SK-N-SH treated with all-trans-retinoic acid at 6 μM for 48 hours (cell line): Measurements from ENCODE around the gene LAG3.

Experiments used
- ATAC-seq: fragments of 200-7000 bp; cut with Tn5 transposase; 3 replicates; pipeline ENCODE4 v1.9.1; 2020; ENCODE audit warnings: mild to moderate bottlenecking, moderate library complexity
- ARNTL ChIP-seq: fragments of 450-650 bp; formaldehyde crosslinking; IDR thresholded peaks from 2 replicates; pipeline ENCODE4 v1.5.0; 2020; ENCODE audit warnings: low read depth, mild to moderate bottlenecking, moderate library complexity, borderline replicate concordance
- BACH2 ChIP-seq: fragments of 250-450 bp; sonication (Bioruptor Pico); IDR thresholded peaks from 2 replicates; pipeline ENCODE4 v1.9.0; 2021; ENCODE audit warnings: mild to moderate bottlenecking, borderline replicate concordance
- CSDC2 ChIP-seq: fragments of 250-450 bp; sonication (Bioruptor Pico); IDR thresholded peaks from 2 replicates; pipeline ENCODE4 v1.5.0; 2020; ENCODE audit warnings: mild to moderate bottlenecking, moderate library complexity
- ESRRG ChIP-seq: fragments of 250-450 bp; sonication (Bioruptor Pico); IDR thresholded peaks from 2 replicates; pipeline ENCODE4 v1.6.1; 2021; ENCODE audit warnings: mild to moderate bottlenecking
- GLIS3 ChIP-seq: fragments of 250-450 bp; sonication (Bioruptor Pico); IDR thresholded peaks from 2 replicates; pipeline ENCODE4 v1.5.0; 2020; ENCODE audit warnings: mild to moderate bottlenecking, moderate library complexity
- ISL1 ChIP-seq: fragments of 250-450 bp; sonication (Bioruptor Pico); IDR thresholded peaks from 2 replicates; pipeline ENCODE4 v2.1.2; 2022; ENCODE audit warnings: mild to moderate bottlenecking, moderate library complexity
- OSR1 ChIP-seq: fragments of 250-450 bp; sonication (Bioruptor Pico); IDR thresholded peaks from 2 replicates; pipeline ENCODE4 v1.8.0; 2022; ENCODE audit warnings: moderate library complexity, mild to moderate bottlenecking, inconsistent platforms
- POU6F1 ChIP-seq: fragments of 250-450 bp; sonication (Bioruptor Pico); IDR thresholded peaks from 2 replicates; pipeline ENCODE4 v1.8.0; 2021; ENCODE audit warnings: low read depth, mild to moderate bottlenecking, moderate library complexity, borderline replicate concordance
- PPARA ChIP-seq: fragments of 250-450 bp; sonication (Bioruptor Pico); IDR thresholded peaks from 2 replicates; pipeline ENCODE4 v1.5.0; 2020; ENCODE audit warnings: mild to moderate bottlenecking, borderline replicate concordance
- RARB ChIP-seq: fragments of 250-450 bp; sonication (Bioruptor Pico); IDR thresholded peaks from 2 replicates; pipeline ENCODE4 v1.8.0; 2021; ENCODE audit warnings: mild to moderate bottlenecking, moderate library complexity
- SNAI2 ChIP-seq: fragments of 250-450 bp; sonication (Bioruptor Pico); IDR thresholded peaks from 2 replicates; pipeline ENCODE4 v1.5.0; 2020; ENCODE audit warnings: mild to moderate bottlenecking, moderate library complexity
- TCF4 ChIP-seq: fragments of 250-450 bp; sonication (Bioruptor Pico); IDR thresholded peaks from 2 replicates; pipeline ENCODE4 v1.8.0; 2021; ENCODE audit warnings: mild to moderate bottlenecking, moderate library complexity, borderline replicate concordance
- TOX ChIP-seq: fragments of 250-450 bp; sonication (Bioruptor Pico); IDR thresholded peaks from 2 replicates; pipeline ENCODE4 v1.8.0; 2021; ENCODE audit warnings: mild to moderate bottlenecking, moderate library complexity, borderline replicate concordance
- ZC3H10 ChIP-seq: fragments of 250-450 bp; sonication (Bioruptor Pico); IDR thresholded peaks from 2 replicates; pipeline ENCODE4 v1.5.1; 2021; ENCODE audit warnings: mild to moderate bottlenecking, moderate library complexity
- ZFP3 ChIP-seq: fragments of 250-450 bp; sonication (Bioruptor Pico); IDR thresholded peaks from 2 replicates; pipeline ENCODE4 v1.5.0; 2020; ENCODE audit warnings: mild to moderate bottlenecking, moderate library complexity
- ZFP30 ChIP-seq: fragments of 450-650 bp; formaldehyde crosslinking; IDR thresholded peaks from 2 replicates; pipeline ENCODE4 v1.5.0; 2022; ENCODE audit warnings: mild to moderate bottlenecking, moderate library complexity
- ZNF565 ChIP-seq: fragments of 450-650 bp; formaldehyde crosslinking; conservative IDR thresholded peaks from 2 replicates; pipeline ENCODE4 v1.5.0; 2020; ENCODE audit warnings: low read depth, mild to moderate bottlenecking, moderate library complexity
- ZNF70 ChIP-seq: fragments of 450-650 bp; formaldehyde crosslinking; IDR thresholded peaks from 2 replicates; pipeline ENCODE4 v1.5.0; 2020; ENCODE audit warnings: mild to moderate bottlenecking, moderate library complexity
- ZNF8 ChIP-seq: fragments of 450-650 bp; formaldehyde crosslinking; IDR thresholded peaks from 2 replicates; pipeline ENCODE4 v1.5.0; 2020; ENCODE audit warnings: mild to moderate bottlenecking, moderate library complexity
- TF ChIP-seq, protein P1 (sequence below): fragments of 250-450 bp; sonication (Bioruptor Pico); IDR thresholded peaks from 2 replicates; pipeline ENCODE4 v1.5.0; 2020; ENCODE audit warnings: mild to moderate bottlenecking, moderate library complexity
- TF ChIP-seq, protein P2 (sequence below): fragments of 250-450 bp; sonication (Bioruptor Pico); IDR thresholded peaks from 2 replicates; pipeline ENCODE4 v1.5.1; 2020; ENCODE audit warnings: low read depth, mild to moderate bottlenecking, moderate library complexity
- TF ChIP-seq, protein P3 (sequence below): fragments of 250-450 bp; sonication (Bioruptor Pico); IDR thresholded peaks from 2 replicates; pipeline ENCODE4 v1.8.0; 2020; ENCODE audit warnings: mild to moderate bottlenecking, moderate library complexity, borderline replicate concordance

Gene LAG3

DNA sequence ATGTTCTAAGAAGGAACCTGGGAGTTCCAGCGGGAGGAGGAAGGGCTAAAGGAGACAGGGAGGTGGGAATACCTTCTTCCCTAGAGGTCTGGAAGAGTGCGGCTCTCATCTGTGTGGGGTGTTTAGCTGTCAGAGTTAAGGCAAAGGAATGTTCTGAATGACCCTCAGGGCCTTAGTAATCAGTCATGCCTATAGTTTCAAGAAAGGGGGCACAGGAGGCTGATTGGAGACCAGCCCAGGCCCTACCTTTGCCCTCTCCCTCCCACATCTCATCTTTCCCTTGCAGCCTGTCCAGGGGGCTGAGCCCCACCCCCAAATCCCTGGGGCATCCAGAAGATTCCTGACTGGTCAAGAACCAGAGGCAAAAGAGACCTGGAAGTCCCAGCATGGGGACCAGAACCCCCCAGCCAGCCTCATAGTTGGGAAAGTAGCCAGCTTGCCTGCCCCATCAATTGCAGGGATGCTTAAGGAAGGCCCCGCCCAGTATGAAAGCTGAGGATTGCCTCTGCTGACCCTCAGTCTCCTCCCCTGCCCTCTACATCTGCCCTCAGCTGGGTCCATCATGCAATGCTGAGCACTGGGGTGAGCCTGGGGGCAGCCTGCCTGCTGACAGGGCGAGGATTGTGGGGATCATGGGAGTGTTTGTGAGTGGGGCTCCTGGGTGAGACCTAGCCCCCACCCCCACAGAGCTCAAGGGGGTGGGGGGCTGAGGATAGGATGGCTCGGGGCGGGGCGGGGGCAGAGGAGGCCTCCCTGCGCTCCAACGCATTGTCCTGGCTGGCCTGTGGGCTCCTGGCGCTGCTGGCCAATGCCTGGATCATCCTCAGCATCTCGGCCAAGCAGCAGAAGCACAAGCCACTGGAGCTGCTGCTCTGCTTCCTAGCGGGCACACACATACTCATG lies 51.1 kb downstream of the LAG3 start:
- ATAC-seq: no peak
- TF ChIP-seq GLIS3 (CRISPR knock-in tag) (no peak), ZFP3 (no peak), OSR1 (CRISPR knock-in tag) (no peak), ZFP30 (no peak), ZNF565 (CRISPR knock-in tag) (no peak)
- TF ChIP-seq, protein P1, sequence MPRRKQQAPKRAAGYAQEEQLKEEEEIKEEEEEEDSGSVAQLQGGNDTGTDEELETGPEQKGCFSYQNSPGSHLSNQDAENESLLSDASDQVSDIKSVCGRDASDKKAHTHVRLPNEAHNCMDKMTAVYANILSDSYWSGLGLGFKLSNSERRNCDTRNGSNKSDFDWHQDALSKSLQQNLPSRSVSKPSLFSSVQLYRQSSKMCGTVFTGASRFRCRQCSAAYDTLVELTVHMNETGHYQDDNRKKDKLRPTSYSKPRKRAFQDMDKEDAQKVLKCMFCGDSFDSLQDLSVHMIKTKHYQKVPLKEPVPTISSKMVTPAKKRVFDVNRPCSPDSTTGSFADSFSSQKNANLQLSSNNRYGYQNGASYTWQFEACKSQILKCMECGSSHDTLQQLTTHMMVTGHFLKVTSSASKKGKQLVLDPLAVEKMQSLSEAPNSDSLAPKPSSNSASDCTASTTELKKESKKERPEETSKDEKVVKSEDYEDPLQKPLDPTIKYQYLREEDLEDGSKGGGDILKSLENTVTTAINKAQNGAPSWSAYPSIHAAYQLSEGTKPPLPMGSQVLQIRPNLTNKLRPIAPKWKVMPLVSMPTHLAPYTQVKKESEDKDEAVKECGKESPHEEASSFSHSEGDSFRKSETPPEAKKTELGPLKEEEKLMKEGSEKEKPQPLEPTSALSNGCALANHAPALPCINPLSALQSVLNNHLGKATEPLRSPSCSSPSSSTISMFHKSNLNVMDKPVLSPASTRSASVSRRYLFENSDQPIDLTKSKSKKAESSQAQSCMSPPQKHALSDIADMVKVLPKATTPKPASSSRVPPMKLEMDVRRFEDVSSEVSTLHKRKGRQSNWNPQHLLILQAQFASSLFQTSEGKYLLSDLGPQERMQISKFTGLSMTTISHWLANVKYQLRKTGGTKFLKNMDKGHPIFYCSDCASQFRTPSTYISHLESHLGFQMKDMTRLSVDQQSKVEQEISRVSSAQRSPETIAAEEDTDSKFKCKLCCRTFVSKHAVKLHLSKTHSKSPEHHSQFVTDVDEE (CRISPR knock-in tag): no peak
- TF ChIP-seq, all 23 proteins: peak for 0

DNA sequence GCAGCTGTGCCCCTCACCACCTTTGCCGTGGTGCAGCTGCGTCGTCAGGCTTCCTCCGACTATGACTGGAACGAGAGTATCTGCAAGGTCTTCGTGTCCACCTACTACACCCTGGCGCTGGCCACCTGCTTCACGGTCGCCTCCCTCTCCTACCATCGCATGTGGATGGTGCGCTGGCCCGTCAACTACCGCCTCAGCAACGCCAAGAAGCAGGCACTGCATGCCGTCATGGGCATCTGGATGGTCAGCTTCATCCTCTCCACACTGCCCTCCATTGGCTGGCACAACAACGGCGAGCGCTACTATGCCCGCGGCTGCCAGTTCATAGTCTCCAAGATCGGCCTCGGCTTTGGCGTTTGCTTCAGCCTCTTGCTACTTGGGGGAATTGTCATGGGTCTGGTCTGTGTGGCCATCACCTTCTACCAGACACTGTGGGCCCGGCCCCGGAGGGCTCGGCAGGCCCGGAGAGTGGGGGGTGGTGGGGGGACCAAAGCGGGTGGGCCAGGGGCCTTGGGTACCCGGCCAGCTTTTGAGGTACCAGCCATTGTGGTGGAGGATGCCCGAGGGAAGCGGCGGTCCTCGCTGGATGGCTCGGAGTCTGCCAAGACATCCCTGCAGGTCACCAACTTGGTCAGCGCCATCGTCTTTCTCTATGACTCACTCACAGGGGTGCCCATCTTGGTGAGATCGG lies 51.9 kb downstream of the LAG3 start:
- TF ChIP-seq ZNF70 (CRISPR knock-in tag) (no peak), ESRRG (CRISPR knock-in tag) (no peak), ARNTL (CRISPR knock-in tag) (no peak), TOX (no peak), RARB (no peak), POU6F1 (no peak), SNAI2 (no peak), ZNF565 (CRISPR knock-in tag) (no peak)
- TF ChIP-seq, protein P2, sequence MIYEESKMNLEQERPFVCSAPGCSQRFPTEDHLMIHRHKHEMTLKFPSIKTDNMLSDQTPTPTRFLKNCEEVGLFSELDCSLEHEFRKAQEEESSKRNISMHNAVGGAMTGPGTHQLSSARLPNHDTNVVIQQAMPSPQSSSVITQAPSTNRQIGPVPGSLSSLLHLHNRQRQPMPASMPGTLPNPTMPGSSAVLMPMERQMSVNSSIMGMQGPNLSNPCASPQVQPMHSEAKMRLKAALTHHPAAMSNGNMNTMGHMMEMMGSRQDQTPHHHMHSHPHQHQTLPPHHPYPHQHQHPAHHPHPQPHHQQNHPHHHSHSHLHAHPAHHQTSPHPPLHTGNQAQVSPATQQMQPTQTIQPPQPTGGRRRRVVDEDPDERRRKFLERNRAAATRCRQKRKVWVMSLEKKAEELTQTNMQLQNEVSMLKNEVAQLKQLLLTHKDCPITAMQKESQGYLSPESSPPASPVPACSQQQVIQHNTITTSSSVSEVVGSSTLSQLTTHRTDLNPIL (CRISPR knock-in tag): no peak
- TF ChIP-seq, protein P3, sequence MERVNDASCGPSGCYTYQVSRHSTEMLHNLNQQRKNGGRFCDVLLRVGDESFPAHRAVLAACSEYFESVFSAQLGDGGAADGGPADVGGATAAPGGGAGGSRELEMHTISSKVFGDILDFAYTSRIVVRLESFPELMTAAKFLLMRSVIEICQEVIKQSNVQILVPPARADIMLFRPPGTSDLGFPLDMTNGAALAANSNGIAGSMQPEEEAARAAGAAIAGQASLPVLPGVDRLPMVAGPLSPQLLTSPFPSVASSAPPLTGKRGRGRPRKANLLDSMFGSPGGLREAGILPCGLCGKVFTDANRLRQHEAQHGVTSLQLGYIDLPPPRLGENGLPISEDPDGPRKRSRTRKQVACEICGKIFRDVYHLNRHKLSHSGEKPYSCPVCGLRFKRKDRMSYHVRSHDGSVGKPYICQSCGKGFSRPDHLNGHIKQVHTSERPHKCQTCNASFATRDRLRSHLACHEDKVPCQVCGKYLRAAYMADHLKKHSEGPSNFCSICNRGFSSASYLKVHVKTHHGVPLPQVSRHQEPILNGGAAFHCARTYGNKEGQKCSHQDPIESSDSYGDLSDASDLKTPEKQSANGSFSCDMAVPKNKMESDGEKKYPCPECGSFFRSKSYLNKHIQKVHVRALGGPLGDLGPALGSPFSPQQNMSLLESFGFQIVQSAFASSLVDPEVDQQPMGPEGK (CRISPR knock-in tag): no peak
- ATAC-seq: no peak

DNA sequence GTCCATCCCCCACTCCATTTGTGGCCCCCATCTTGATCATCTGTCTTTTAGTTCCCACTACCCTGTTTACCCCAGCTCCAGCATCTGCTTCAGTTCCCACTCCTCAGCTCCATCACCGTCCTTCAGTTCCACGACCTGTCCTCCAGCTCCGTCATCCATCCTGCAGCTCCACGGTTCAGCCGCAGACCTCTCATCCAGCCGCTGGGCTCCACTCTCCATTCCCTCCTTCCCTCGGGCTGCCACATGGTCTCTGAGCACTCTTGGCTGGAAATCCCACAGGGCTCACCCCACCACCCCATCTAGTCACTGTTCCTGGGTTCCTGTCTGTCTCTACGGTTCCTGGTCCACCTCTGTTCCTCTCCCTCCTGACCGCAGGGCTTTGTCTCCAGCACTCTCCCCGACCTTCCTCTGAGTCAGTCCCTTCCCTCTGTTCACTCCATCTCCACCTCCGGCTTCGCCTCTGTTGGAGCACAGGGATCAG lies 52.6 kb downstream of the LAG3 start:
- TF ChIP-seq ZFP30 (no peak), ZFP3 (no peak), OSR1 (CRISPR knock-in tag) (no peak), RARB (no peak), ZNF8 (CRISPR knock-in tag) (no peak), TOX (no peak), TCF4 (CRISPR knock-in tag) (no peak), ESRRG (CRISPR knock-in tag) (no peak), CSDC2 (CRISPR knock-in tag) (no peak), PPARA (CRISPR knock-in tag) (no peak), SNAI2 (no peak), ZNF70 (CRISPR knock-in tag) (no peak), ISL1 (CRISPR knock-in tag) (no peak), ZC3H10 (CRISPR knock-in tag) (no peak), BACH2 (CRISPR knock-in tag) (no peak), POU6F1 (no peak), GLIS3 (CRISPR knock-in tag) (no peak), ZNF565 (CRISPR knock-in tag) (no peak), ARNTL (CRISPR knock-in tag) (no peak)
- TF ChIP-seq, protein P1 (CRISPR knock-in tag): no peak
- no peak for ATAC-seq
